Stimulated activated CD8-positive, alpha-beta memory T cell treated with anti-CD3 and anti-CD28 coated beads, Interleukin-12 subunit alpha, Interleukin-12 subunit beta, amount 100 ng/mL, for 24 hours (primary cell): ENCODE measurements around the gene FAM83G.

Experiments used
- DNase-seq: peaks from one replicate; pipeline ENCODE4 v3.0.0-alpha.2; 2020; ENCODE audit errors: extremely low read depth

FAM83G gene

GRCh38 chr17:18990331-18990730 lies 14.2 kb downstream of the FAM83G start:
- no peak for DNase-seq

DNA sequence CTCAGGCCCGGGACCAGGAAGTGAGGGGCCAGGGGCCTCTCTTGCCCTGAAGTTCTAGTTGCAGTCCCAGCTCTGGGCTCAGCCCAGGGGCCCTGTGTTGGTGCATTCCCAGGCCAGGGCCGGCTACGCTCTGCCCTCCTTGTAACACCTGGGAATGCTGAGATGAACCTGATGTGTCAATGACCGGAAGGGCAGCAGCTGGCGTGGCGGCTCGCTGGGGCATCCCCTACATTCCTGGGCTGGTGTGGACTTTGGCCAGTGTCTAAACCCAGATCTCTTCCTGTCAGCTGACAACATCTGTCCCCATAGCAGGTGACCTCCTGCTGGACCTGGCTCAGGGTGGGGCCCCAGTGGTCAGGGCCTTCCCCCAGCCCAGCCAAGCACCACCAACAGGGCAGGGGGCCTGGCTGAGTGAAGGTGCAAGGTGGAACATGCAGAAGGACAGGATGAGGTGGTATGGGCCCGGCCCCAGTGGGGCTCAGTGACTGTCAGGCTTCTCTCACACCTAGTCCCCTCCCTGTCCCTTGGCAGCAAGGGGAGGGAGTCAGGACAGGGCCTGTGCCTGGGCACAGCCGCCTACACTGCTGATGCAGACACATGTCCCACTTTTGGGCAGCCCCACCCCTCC lies 15.9 kb downstream of the FAM83G start:
- no peak for DNase-seq

GRCh38 chr17:18987862-18988545 lies 16.6 kb downstream of the FAM83G start:
- no peak for DNase-seq

DNA sequence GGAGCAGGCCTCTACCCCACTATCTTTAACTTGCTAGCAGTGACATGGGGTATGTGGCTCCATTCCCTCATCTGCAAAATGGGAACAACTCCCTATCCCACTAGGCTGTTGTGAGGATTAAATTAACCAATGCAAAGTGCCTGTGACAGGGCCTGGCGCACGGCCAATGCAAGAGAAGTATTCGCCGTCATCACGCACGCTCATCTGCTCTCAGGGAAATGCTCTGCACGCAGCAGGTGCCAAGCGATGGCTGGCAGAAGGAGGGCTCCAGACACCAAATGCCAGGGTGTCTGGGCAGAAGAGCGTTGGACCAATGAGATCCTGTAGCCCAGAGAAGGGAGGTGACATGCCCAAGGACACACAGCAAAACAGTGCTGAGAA lies 17.3 kb downstream of the FAM83G start:
- DNase-seq = no peak

GRCh38 chr17:18986541-18987229 lies 17.9 kb downstream of the FAM83G start:
- no peak for DNase-seq

DNA sequence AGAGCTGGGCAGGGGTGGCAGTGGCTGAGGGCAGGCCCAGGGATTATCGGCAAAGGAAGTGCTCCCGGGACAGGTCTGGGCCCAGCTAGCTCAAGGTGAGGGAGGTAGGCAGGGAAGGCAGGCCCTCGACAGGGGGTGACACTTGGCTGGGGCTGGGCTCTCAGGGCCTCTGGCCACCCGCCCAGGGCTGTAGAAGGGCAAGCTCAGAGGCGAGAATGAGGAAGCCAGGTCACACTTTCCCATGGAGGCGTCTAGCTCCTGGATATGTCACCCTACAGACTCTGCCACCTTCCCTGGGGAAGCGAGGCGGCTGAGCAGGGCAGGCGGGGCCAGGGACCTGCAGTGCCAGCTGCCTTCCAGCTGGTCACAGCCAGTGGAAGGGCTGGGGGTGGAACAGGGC lies 19.1 kb downstream of the FAM83G start:
- no peak for DNase-seq

- DNase-seq = no peak
Measured at GRCh38 chr17:18984273-18985114, 20.1 kb downstream of the FAM83G start.

GRCh38 chr17:18981642-18982424 lies 22.7 kb downstream of the FAM83G start:
- DNase-seq = no peak

- no peak for DNase-seq
Measured at GRCh38 chr17:18981335-18981641, 23.3 kb downstream of the FAM83G start.

DNA sequence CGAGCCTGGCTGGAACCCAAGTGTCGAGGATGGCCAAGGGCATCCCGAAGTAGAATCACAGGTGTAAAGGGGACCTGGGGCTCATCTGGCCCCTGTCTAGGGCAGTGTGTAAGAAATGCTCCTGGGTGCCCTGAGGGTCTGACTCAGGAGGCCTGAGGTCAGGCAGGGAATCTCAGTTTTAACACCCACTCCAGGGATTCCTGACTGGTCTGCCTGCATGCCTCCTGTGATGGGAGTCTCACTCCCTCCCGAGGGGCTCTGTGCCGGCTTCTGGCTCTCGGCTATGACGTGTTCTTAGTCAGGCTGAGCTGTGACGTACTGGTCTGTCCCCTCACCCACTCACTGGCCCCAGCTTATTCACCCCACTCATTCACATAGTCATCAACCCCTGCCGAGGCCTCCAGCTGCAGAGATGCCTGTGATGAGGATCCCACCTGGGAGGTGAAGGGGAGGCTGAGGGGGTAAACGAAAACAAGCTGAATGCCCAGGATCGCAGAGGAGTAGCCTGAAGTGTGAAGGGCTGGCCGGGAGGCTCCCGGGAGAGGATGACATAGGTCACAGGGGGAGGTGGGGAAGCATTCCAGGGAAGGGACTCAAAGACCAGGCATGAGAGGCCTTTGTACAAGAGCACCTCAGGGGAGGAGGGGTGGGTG lies 23.8 kb downstream of the FAM83G start:
- DNase-seq = no peak

GRCh38 chr17:18978655-18979054 lies 25.9 kb downstream of the FAM83G start:
- DNase-seq = no peak

DNA sequence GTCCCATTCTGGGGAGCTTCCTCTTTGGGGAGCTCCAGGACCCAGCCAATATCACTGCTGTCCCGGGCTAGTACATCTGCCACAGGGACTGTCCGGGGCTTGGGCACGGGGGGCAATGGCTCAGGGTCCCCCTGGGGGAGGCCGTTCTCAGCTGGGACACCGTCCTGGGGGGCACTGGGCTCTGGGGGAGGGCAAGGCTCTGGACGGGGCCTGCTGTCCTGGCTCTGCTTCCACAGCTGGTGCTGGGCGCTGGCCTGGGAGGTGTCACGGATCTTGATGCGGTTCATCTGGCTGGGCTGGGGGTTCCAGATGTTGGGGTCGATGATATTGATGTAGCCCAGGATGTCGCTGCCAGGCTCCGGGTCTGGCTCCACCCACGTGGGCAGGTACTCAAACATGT lies 26.5 kb downstream of the FAM83G start:
- no peak for DNase-seq

GRCh38 chr17:18977646-18978045 lies 26.9 kb downstream of the FAM83G start:
- DNase-seq = no peak

DNA sequence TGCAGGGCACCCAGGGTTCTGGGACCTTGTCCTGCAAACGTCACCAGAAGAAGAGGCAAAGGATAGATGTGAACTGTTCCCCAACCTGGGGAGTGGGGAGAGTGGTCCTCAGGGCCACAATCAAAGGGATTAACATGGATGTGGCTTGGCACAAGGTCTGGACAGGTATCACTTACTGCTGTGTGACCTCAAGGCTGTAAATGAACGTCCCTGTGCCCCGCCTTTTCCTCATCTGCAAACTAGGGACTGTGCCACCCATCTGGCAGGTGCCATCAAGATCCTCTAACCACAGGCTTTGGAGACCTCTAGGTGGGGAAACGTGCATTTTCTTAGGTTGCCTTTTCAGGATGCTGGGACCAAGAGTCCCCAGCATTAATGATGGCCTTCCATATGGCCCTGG lies 27.5 kb downstream of the FAM83G start:
- no peak for DNase-seq

DNA sequence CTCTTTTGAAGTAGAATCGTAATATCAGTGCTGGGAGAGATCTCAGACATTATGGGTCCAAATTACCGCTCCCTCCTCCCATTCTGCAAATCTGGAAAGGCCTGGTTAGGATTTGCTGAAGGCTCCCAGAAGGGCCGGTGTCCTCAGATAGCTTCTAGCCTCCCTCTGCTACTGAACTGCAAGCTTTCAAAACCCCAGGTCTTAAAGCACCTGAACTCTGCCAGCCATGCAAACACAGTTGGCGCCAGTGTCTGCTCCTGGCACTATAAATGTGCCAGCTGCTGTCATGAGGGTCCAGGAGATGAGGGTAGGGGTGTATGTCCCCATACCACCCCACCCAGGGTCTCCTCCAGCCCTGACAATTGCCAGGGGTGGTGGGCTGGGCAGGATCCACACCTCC lies 28.4 kb downstream of the FAM83G start:
- no peak for DNase-seq

DNA sequence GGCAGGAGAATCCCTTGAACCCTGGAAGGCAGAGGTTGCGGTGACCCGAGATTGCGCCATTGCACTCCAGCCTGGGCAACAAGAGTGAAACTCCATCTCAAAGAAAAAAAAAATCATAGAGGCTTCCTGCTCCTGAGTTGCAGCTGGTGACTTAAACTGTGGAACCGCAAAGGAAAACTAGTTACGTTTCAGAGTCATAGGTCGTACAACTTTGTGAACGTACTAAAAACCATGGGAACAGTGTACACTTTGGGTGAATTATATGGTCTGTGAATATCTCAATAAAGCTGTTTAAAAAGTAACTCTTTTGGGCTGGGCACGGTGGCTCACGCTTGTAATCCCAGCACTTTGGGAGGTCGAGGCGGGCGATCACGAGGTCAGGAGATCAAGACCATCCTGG lies 29.0 kb downstream of the FAM83G start:
- no peak for DNase-seq

- no peak for DNase-seq
Measured at GRCh38 chr17:18974407-18975149, 30.0 kb downstream of the FAM83G start.

- no peak for DNase-seq
Measured at GRCh38 chr17:18971801-18972200, 32.8 kb downstream of the FAM83G start.

GRCh38 chr17:18970582-18971480 lies 33.7 kb downstream of the FAM83G start:
- no peak for DNase-seq
